ENCODE results near the gene DOCK8. TPM values are rescaled to one million over a fixed set of nuclear protein-coding genes. Genes with fewer than 3 reads are reported as not detected.
A peak's percentile ranks its signal among the peaks of the same experiment; 100 is the strongest.

The DOCK8 gene
- total and polyA plus RNA-seq, 2 donors: 54.5 to 60.4 TPM

GRCh38 chr9:504921-505740 lies 290.5 kb downstream of the DOCK8 start:
- WGBS: 4% methylated on average over 92 of the region's 92 CpGs
- Histone ChIP-seq H3K4me3 (ENCODE audit: low read length in 2 of 2) (peak overlapping the region; percentile 18 to 70), H3K9me3 (ENCODE audit: control insufficient read depth in 2 of 2, insufficient read depth in 1 of 2, low read length in 1 of 2) (no peaks in the 10 kb centered on the region), H3K27ac (ENCODE audit: low read depth in 1 of 2, low read length in 1 of 2) (peak overlapping the region in 1 of 2 donors; percentile 52), H3K4me1 (ENCODE audit: control insufficient read depth in 2 of 2, insufficient read depth in 2 of 2, low read length in 2 of 2) (peaks cover 11 to 12% of the 10 kb centered on the region in 2 donors), H3K27me3 (ENCODE audit: control insufficient read depth in 2 of 2, insufficient read depth in 1 of 2, low read length in 1 of 2) (peaks cover 40 to 49% of the 10 kb centered on the region in 2 donors), H3K36me3 (ENCODE audit: control insufficient read depth in 2 of 2, insufficient read depth in 2 of 2, low read length in 1 of 2) (no peaks in the 10 kb centered on the region)
- peak in 2 of 9 donors; percentile 6 to 11 for DNase-seq (ENCODE audit: low read depth in 6 of 9, low spot score in 9 of 9)

GRCh38 chr9:505741-506059 lies 291.0 kb downstream of the DOCK8 start:
- peak overlapping the region in 1 of 2 donors; percentile 52 for H3K27ac ChIP-seq (ENCODE audit: low read depth in 1 of 2, low read length in 1 of 2)
- 26% methylated on average over 5 of the region's 5 CpGs for WGBS
- H3K4me1 ChIP-seq (ENCODE audit: control insufficient read depth in 2 of 2, insufficient read depth in 2 of 2, low read length in 2 of 2): peaks cover 11 to 12% of the 10 kb centered on the region in 2 donors
- no peak overlapping the region for H3K4me3 ChIP-seq (ENCODE audit: low read length in 2 of 2)
- H3K27me3 ChIP-seq (ENCODE audit: control insufficient read depth in 2 of 2, insufficient read depth in 1 of 2, low read length in 1 of 2): peaks cover 40 to 49% of the 10 kb centered on the region in 2 donors
- no peaks in the 10 kb centered on the region for H3K36me3 ChIP-seq (ENCODE audit: control insufficient read depth in 2 of 2, insufficient read depth in 2 of 2, low read length in 1 of 2)
- no peaks in the 10 kb centered on the region for H3K9me3 ChIP-seq (ENCODE audit: control insufficient read depth in 2 of 2, insufficient read depth in 1 of 2, low read length in 1 of 2)
- DNase-seq (ENCODE audit: low read depth in 6 of 9, low spot score in 9 of 9): no peak

GRCh38 chr9:506281-506680 lies 291.6 kb downstream of the DOCK8 start:
- H3K9me3 ChIP-seq (ENCODE audit: control insufficient read depth in 2 of 2, insufficient read depth in 1 of 2, low read length in 1 of 2): no peaks in the 10 kb centered on the region
- WGBS: 79% methylated on average over 7 of the region's 7 CpGs
- H3K27ac ChIP-seq (ENCODE audit: low read depth in 1 of 2, low read length in 1 of 2): no peak overlapping the region
- peaks cover 11 to 12% of the 10 kb centered on the region in 2 donors for H3K4me1 ChIP-seq (ENCODE audit: control insufficient read depth in 2 of 2, insufficient read depth in 2 of 2, low read length in 2 of 2)
- no peak overlapping the region for H3K4me3 ChIP-seq (ENCODE audit: low read length in 2 of 2)
- peaks cover 42 to 49% of the 10 kb centered on the region in 2 donors for H3K27me3 ChIP-seq (ENCODE audit: control insufficient read depth in 2 of 2, insufficient read depth in 1 of 2, low read length in 1 of 2)
- DNase-seq (ENCODE audit: low read depth in 6 of 9, low spot score in 9 of 9): no peak
- H3K36me3 ChIP-seq (ENCODE audit: control insufficient read depth in 2 of 2, insufficient read depth in 2 of 2, low read length in 1 of 2): no peaks in the 10 kb centered on the region

GRCh38 chr9:511861-512260 lies 297.2 kb downstream of the DOCK8 start:
- Histone ChIP-seq H3K4me3 (ENCODE audit: low read length in 2 of 2) (no peak overlapping the region), H3K27me3 (ENCODE audit: control insufficient read depth in 2 of 2, insufficient read depth in 1 of 2, low read length in 1 of 2) (peaks cover 7 to 10% of the 10 kb centered on the region in 2 donors), H3K27ac (ENCODE audit: low read depth in 1 of 2, low read length in 1 of 2) (no peak overlapping the region), H3K36me3 (ENCODE audit: control insufficient read depth in 2 of 2, insufficient read depth in 2 of 2, low read length in 1 of 2) (no peaks in the 10 kb centered on the region), H3K4me1 (ENCODE audit: control insufficient read depth in 2 of 2, insufficient read depth in 2 of 2, low read length in 2 of 2) (no peaks in the 10 kb centered on the region), H3K9me3 (ENCODE audit: control insufficient read depth in 2 of 2, insufficient read depth in 1 of 2, low read length in 1 of 2) (no peaks in the 10 kb centered on the region)
- 49% methylated on average over 1 of the region's 1 CpG for WGBS
- no peak for DNase-seq (ENCODE audit: low read depth in 6 of 9, low spot score in 9 of 9)

- H3K27ac ChIP-seq (ENCODE audit: low read depth in 1 of 2, low read length in 1 of 2): no peak overlapping the region
- WGBS: 91% methylated on average over 3 of the region's 3 CpGs
- no peaks in the 10 kb centered on the region for H3K4me1 ChIP-seq (ENCODE audit: control insufficient read depth in 2 of 2, insufficient read depth in 2 of 2, low read length in 2 of 2)
- no peaks in the 10 kb centered on the region for H3K9me3 ChIP-seq (ENCODE audit: control insufficient read depth in 2 of 2, insufficient read depth in 1 of 2, low read length in 1 of 2)
- DNase-seq (ENCODE audit: low read depth in 6 of 9, low spot score in 9 of 9): no peak
- peaks cover 3 to 6% of the 10 kb centered on the region in 2 donors for H3K27me3 ChIP-seq (ENCODE audit: control insufficient read depth in 2 of 2, insufficient read depth in 1 of 2, low read length in 1 of 2)
- no peaks in the 10 kb centered on the region for H3K36me3 ChIP-seq (ENCODE audit: control insufficient read depth in 2 of 2, insufficient read depth in 2 of 2, low read length in 1 of 2)
- no peak overlapping the region for H3K4me3 ChIP-seq (ENCODE audit: low read length in 2 of 2)
Observed at GRCh38 chr9:512555-513272, 298.0 kb downstream of the DOCK8 start.

Other genes with a start within 250 kb of the DOCK8 start
- 14.0 TPM for gene WASHC1, start 185.4 kb upstream of the DOCK8 start, total RNA-seq
- 70.1 TPM for gene WASHC1, start 185.4 kb upstream of the DOCK8 start, polyA plus RNA-seq
- 0.38 TPM for gene FOXD4, start 96.4 kb upstream of the DOCK8 start, total RNA-seq
- gene FOXD4, start 96.4 kb upstream of the DOCK8 start, polyA plus RNA-seq: 0.82 TPM
- gene ZNG1A, start 35.8 kb upstream of the DOCK8 start, total RNA-seq: 36.2 TPM
- gene ZNG1A, start 35.8 kb upstream of the DOCK8 start, polyA plus RNA-seq: 58.4 TPM

All from thymus (tissue), 11 donors.